NB4 (cell line): ENCODE data around the gene HP.

Experiments
- CTCF ChIP-seq: IDR thresholded peaks from one replicate; pipeline ENCODE4 v1.5.1; 2012; ENCODE audit warnings: low read depth, low read length
- POLR2A ChIP-seq: IDR thresholded peaks from 2 replicates; pipeline ENCODE4 v1.6.1; 2011; ENCODE audit warnings: mild to moderate bottlenecking; ENCODE audit not compliant: insufficient read length; ENCODE audit errors: extremely low read depth

GRCh38 chr16:72099377-72099818 lies 45.1 kb downstream of the HP start:
- TF ChIP-seq CTCF (peak; percentile 63), POLR2A (no peak)
